ENCODE measurements around the gene XAB2.

GRCh38 chr19:7674010-7675005 is 45.0 kb upstream of the XAB2 start:
- TF ChIP-seq CTCF (IDR thresholded peaks at IDR 0.05; ENCODE audit: poor library complexity) = no peak
- TF ChIP-seq EZH2 (IDR thresholded peaks at IDR 0.05; ENCODE audit: borderline replicate concordance) = no peak
- TF ChIP-seq EZH2phosphoT487 (IDR thresholded peaks at IDR 0.05; ENCODE audit: low read depth, severe bottlenecking, unreplicated experiment) = no peak
